ENCODE measurements around the gene EMX1.

Gene EMX1

GRCh38 chr2:72944804-72945449 is 27.6 kb downstream of the EMX1 start:
- FAIRE-seq = no peak

- no peak for FAIRE-seq
These were observed 28.2 kb downstream of the EMX1 start for GRCh38 chr2:72945450-72946019.

- no peak for FAIRE-seq
These were observed 29.1 kb downstream of the EMX1 start for GRCh38 chr2:72946466-72946865.

GRCh38 chr2:72947952-72948830 is 30.9 kb downstream of the EMX1 start:
- FAIRE-seq = no peak

GRCh38 chr2:72949045-72949444 is 31.7 kb downstream of the EMX1 start:
- FAIRE-seq = no peak

GRCh38 chr2:72949642-72950041 is 32.3 kb downstream of the EMX1 start:
- no peak for FAIRE-seq

- FAIRE-seq = no peak
These were observed 33.4 kb downstream of the EMX1 start for GRCh38 chr2:72950558-72951255.

GRCh38 chr2:72951303-72952095 is 34.2 kb downstream of the EMX1 start:
- FAIRE-seq = no peak

GRCh38 chr2:72952110-72952823 is 34.9 kb downstream of the EMX1 start:
- FAIRE-seq = no peak

GRCh38 chr2:72952961-72953360 is 35.6 kb downstream of the EMX1 start:
- FAIRE-seq = no peak

- no peak for FAIRE-seq
These were observed 36.2 kb downstream of the EMX1 start for GRCh38 chr2:72953528-72953927.

GRCh38 chr2:72953976-72954375 is 36.7 kb downstream of the EMX1 start:
- FAIRE-seq = no peak

- no peak for FAIRE-seq
These were observed 37.3 kb downstream of the EMX1 start for GRCh38 chr2:72954376-72955227.

GRCh38 chr2:72955228-72956049 is 38.1 kb downstream of the EMX1 start:
- FAIRE-seq = no peak

- FAIRE-seq = no peak
These were observed 38.7 kb downstream of the EMX1 start for GRCh38 chr2:72956050-72956395.

GRCh38 chr2:72956936-72957335 is 39.6 kb downstream of the EMX1 start:
- no peak for FAIRE-seq

GRCh38 chr2:72958542-72959385 is 41.4 kb downstream of the EMX1 start:
- no peak for FAIRE-seq

- FAIRE-seq = no peak
These were observed 42.2 kb downstream of the EMX1 start for GRCh38 chr2:72959554-72959953.

All from endometrium (tissue), 2 donors.